ENCODE data around the gene WDR45.

DNA sequence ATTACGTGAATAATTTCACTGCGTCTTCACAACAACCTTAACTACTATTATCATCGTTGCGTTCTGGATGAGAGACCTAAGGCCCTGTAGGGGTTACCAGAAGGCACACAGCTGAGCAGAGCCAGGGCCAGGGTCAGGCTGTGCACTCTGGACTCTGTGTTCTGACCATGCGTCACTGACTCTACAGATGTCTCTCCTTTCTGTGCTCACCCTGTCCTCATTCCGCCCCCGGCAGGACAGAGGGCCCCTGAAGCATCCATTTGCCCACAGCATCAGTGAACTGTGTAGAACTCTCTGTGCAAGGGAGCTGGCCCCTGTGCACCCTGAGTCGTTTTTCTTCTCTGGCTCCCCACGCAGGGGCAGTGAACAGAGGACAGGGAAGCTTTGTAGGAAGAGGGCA is 22.5 kb upstream of the WDR45 start:
- TF ChIP-seq, protein P1, sequence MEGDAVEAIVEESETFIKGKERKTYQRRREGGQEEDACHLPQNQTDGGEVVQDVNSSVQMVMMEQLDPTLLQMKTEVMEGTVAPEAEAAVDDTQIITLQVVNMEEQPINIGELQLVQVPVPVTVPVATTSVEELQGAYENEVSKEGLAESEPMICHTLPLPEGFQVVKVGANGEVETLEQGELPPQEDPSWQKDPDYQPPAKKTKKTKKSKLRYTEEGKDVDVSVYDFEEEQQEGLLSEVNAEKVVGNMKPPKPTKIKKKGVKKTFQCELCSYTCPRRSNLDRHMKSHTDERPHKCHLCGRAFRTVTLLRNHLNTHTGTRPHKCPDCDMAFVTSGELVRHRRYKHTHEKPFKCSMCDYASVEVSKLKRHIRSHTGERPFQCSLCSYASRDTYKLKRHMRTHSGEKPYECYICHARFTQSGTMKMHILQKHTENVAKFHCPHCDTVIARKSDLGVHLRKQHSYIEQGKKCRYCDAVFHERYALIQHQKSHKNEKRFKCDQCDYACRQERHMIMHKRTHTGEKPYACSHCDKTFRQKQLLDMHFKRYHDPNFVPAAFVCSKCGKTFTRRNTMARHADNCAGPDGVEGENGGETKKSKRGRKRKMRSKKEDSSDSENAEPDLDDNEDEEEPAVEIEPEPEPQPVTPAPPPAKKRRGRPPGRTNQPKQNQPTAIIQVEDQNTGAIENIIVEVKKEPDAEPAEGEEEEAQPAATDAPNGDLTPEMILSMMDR (IDR thresholded peaks at IDR 0.05), result no peak
- TF ChIP-seq ZFX (IDR thresholded peaks at IDR 0.05; ENCODE audit: borderline replicate concordance), result no peak
